Brain microvascular endothelial cell (primary cell): Measurements from ENCODE around the gene FOXJ1.

Experiments
- DNase-seq: peaks from one replicate; pipeline ENCODE4 v3.0.0-alpha.2; 2020
- H3K27ac ChIP-seq: fragments of 250-450 bp; sonication (Bioruptor Pico); 2 replicates; pipeline ENCODE4 v1.5.1; 2020; ENCODE audit warnings: mild to moderate bottlenecking, moderate library complexity
- H3K27me3 ChIP-seq: fragments of 250-450 bp; sonication (Bioruptor Pico); replicated peaks from 2 replicates; pipeline ENCODE4 v1.5.1; 2020; ENCODE audit warnings: mild to moderate bottlenecking
- H3K36me3 ChIP-seq: fragments of 250-450 bp; sonication (Bioruptor Pico); replicated peaks from 2 replicates; pipeline ENCODE4 v1.5.1; 2020; ENCODE audit warnings: mild to moderate bottlenecking
- H3K4me3 ChIP-seq: 2 replicates; pipeline ENCODE4 v1.5.1; 2011; ENCODE audit warnings: low read depth, mild to moderate bottlenecking, control low read depth, low read length, moderate library complexity
- in situ Hi-C: cut with HindIII; loops from 2 replicates; pipeline ENCODE4 v1.10.0; 2017; ENCODE audit warnings: low sequenced_read_pairs, low pct_ligation_motif_present
- TF ChIP-seq, protein P1 (sequence below): IDR thresholded peaks from 2 replicates; pipeline ENCODE4 v1.5.1; 2011; ENCODE audit warnings: low read depth, mild to moderate bottlenecking, moderate library complexity, low read length, control low read depth, inconsistent platforms; ENCODE audit errors: missing control alignments

FOXJ1 gene

DNA sequence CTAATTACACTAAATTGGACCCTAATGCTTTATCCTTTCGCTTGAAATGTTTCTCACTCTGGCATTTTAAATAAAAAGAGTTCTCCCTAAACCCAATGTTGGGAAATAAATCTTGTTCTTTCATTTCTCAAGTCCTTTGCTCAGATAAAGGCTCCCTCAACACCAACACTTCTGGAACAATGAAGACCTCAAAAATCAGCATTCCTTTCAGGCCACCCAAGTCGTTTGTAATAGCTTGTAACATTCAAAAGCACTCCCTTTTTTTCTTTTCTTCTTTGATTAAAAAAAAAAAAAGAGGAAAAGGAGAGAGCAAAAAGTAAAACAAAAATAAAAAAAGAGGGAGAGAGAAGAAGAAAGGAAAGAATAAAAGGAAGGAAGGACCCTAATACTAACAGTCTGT lies 23.3 kb upstream of the FOXJ1 start:
- in situ Hi-C loops, result loop anchor here (25.0 kb wide), 1 partner anchor 98 kb away; the partner anchor contains the start of gene UBALD2
- no peak for DNase-seq
- H3K36me3 ChIP-seq, result no peaks in the 10 kb centered on the region
- no peak overlapping the region for H3K27ac ChIP-seq
- H3K4me3 ChIP-seq, result no peak overlapping the region
- TF ChIP-seq, protein P1, sequence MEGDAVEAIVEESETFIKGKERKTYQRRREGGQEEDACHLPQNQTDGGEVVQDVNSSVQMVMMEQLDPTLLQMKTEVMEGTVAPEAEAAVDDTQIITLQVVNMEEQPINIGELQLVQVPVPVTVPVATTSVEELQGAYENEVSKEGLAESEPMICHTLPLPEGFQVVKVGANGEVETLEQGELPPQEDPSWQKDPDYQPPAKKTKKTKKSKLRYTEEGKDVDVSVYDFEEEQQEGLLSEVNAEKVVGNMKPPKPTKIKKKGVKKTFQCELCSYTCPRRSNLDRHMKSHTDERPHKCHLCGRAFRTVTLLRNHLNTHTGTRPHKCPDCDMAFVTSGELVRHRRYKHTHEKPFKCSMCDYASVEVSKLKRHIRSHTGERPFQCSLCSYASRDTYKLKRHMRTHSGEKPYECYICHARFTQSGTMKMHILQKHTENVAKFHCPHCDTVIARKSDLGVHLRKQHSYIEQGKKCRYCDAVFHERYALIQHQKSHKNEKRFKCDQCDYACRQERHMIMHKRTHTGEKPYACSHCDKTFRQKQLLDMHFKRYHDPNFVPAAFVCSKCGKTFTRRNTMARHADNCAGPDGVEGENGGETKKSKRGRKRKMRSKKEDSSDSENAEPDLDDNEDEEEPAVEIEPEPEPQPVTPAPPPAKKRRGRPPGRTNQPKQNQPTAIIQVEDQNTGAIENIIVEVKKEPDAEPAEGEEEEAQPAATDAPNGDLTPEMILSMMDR, result no peak
- no peaks in the 10 kb centered on the region for H3K27me3 ChIP-seq

DNA sequence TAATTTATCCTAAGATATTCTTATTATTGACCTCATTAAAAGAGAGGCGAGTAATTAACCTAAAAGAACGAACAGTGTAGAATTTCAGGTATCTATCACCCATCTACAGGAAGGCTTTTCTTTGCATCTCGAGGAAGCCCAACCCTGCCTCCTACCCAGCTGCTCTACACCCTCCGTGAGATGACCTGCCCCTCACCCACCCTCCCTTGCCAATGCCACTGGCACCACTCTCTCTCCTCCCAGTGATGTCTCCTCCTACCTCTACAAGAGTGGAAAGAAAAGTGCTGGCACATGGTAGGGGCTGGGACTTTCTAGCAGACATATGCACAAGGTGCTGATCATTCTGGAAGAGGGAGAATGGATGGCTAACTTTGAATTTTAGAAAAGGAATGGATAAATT lies 22.9 kb upstream of the FOXJ1 start:
- DNase-seq, result no peak

DNA sequence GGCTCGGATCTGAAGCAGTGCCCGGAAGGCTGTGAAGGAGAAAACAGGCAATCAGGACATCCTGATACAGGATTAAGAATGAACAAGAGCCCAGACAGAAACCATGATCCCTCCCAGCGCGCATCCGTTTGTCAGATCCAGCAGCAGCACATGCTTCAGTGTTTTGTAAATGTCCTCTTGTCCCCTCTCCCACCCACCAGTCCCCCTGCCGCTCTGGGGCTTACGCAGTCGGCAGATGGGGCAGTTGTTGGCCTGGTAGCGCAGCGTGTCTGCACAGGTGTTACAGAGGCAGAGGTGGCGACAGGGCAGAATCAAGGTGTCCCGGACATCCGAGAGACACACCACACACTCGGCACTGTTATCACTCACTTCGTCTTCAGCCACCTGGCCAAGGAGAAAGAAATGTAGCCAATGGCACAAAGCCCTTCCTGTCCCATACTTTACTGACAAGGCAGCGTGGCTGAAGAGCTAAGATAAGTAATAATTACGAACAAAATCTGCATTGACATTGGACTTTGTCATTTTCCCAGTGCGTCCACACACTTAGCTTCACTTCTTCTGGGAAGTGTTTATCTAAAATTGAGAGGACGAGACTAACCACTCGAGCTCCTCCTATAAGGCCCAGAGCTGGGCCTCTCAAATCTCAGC lies 20.7 kb upstream of the FOXJ1 start:
- H3K27ac ChIP-seq, result no peak overlapping the region
- H3K4me3 ChIP-seq, result no peak overlapping the region
- no peaks in the 10 kb centered on the region for H3K27me3 ChIP-seq
- TF ChIP-seq, protein P1, result no peak
- no peak for DNase-seq
- in situ Hi-C loops, result loop anchor here (25.0 kb wide), 1 partner anchor 101 kb away; the partner anchor contains the start of gene UBALD2
- no peaks in the 10 kb centered on the region for H3K36me3 ChIP-seq

More for the DNA sequence above, 22.9 kb upstream of the FOXJ1 start:
- Histone ChIP-seq H3K27ac (no peak overlapping the region), H3K36me3 (no peaks in the 10 kb centered on the region), H3K27me3 (no peaks in the 10 kb centered on the region), H3K4me3 (no peak overlapping the region)
- TF ChIP-seq, protein P1, result no peak
- in situ Hi-C loops, result loop anchor here (25.0 kb wide), 1 partner anchor 98 kb away; the partner anchor contains the start of gene UBALD2

DNA sequence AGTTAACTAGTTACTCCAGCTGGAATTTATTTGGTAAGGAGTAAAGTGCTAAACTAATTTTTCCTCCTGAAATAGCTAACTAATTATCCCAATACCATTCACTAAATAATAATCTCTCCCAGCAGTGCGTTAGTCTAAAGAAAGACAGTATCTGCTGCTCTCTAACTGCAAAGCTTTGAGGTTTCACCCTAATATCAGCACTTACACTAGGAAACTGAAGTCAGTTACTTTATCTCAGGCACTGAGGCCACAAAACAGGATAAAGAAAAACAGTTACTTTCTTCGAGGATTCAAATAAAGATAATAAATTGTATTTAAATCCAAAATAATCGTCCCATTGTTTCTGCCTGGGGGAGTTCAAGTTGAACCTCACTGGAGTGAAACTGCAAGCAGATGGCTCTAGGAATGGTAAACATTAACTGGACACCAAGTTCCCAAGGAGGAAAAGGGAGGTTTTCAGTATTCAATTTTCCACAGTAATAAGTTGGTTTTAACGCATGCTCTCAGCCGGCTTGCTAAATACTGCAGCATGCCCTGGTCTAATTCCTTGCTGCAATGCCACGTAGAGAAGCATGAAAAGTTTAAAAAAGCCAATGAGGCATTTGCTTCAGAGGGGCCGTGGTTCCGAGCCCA lies 20.0 kb upstream of the FOXJ1 start:
- H3K27me3 ChIP-seq, result no peaks in the 10 kb centered on the region
- no peak overlapping the region for H3K27ac ChIP-seq
- no peaks in the 10 kb centered on the region for H3K36me3 ChIP-seq
- H3K4me3 ChIP-seq, result no peak overlapping the region
- TF ChIP-seq, protein P1, result no peak
- in situ Hi-C loops, result loop anchor here (25.0 kb wide), 1 partner anchor 101 kb away; the partner anchor contains the start of gene UBALD2
- no peak for DNase-seq

DNA sequence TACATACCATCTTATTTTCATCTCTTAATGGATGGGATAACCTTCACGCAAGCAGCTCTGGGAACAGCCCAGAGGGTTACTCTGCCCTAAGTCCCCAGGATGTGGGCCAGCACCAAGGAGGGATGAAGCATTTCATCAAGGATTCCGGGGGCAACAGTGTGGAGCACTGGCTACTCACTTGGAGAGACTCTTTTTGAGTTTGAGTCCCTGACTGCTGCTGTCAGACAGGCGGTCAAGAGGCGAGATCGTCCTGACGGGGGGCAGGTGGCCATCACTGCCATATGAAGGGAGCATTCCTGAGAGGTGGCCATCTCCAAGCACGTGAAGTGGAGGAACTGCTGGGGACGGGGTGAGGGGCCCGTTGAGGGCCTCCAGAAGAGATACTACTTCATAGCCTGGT lies 18.1 kb upstream of the FOXJ1 start:
- Histone ChIP-seq H3K27ac (no peak overlapping the region), H3K4me3 (no peak overlapping the region), H3K27me3 (no peaks in the 10 kb centered on the region), H3K36me3 (no peaks in the 10 kb centered on the region)
- TF ChIP-seq, protein P1, result no peak
- no peak for DNase-seq
- in situ Hi-C loops, result loop anchor here (25.0 kb wide), 1 partner anchor 103 kb away; the partner anchor contains the start of gene UBALD2
